ENCODE measurements around the gene MAPK12.

GRCh38 chr22:50210378-50211139 lies 50.9 kb downstream of the MAPK12 start:
- TF ChIP-seq JUND (IDR thresholded peaks at IDR 0.05; ENCODE audit: low read length) (no peak), CTCF (IDR thresholded peaks at IDR 0.05; ENCODE audit: control extremely low read depth in 1 of 3, insufficient read depth in 1 of 3, low read depth in 1 of 3, low read length in 3 of 3) (no peak), RXRA (IDR thresholded peaks at IDR 0.05; ENCODE audit: insufficient read depth, low read depth, low read length) (no peak), POLR2A (IDR thresholded peaks at IDR 0.05; ENCODE audit: control extremely low read depth in 1 of 2, low read depth in 2 of 2, low read length in 2 of 2) (no peak), POLR2AphosphoS5 (IDR thresholded peaks at IDR 0.05; ENCODE audit: low read depth, low read length) (no peak), RAD21 (IDR thresholded peaks at IDR 0.05 in 1 of 2, conservative IDR thresholded peaks at IDR 0.05 in 1 of 2; ENCODE audit: low read depth in 2 of 2, low read length in 2 of 2) (no peak)

All from H1 (cell line).